Endothelial cell (in vitro differentiated cells): ENCODE results near the gene WARS2. TPM values are rescaled to one million over a fixed set of nuclear protein-coding genes. Genes with fewer than 3 reads are reported as not detected.

Experiments
- DNase-seq: peaks from one replicate; pipeline ENCODE4 v3.0.0; 2021; ENCODE audit warnings: low spot score
- H3K27ac Mint-ChIP-seq: one replicate; pipeline ENCODE4 v1.8.0; 2021; ENCODE audit warnings: mixed read lengths, inconsistent platforms; ENCODE audit not compliant: unreplicated experiment
- H3K27me3 Mint-ChIP-seq: one replicate; pipeline ENCODE4 v1.8.0; 2021; ENCODE audit warnings: mild to moderate bottlenecking, moderate library complexity, mixed read lengths, inconsistent platforms; ENCODE audit not compliant: unreplicated experiment
- H3K36me3 Mint-ChIP-seq: one replicate; pipeline ENCODE4 v1.8.0; 2021; ENCODE audit warnings: mild to moderate bottlenecking, low read depth, mixed read lengths, inconsistent platforms; ENCODE audit not compliant: unreplicated experiment
- H3K4me1 Mint-ChIP-seq: one replicate; pipeline ENCODE4 v1.8.0; 2021; ENCODE audit warnings: mild to moderate bottlenecking, mixed read lengths, inconsistent platforms; ENCODE audit not compliant: unreplicated experiment
- H3K4me3 Mint-ChIP-seq: one replicate; pipeline ENCODE4 v1.8.0; 2021; ENCODE audit warnings: mild to moderate bottlenecking, mixed read lengths, inconsistent platforms; ENCODE audit not compliant: unreplicated experiment
- H3K9me3 Mint-ChIP-seq: one replicate; pipeline ENCODE4 v1.8.0; 2021; ENCODE audit warnings: mixed read lengths, inconsistent platforms; ENCODE audit not compliant: unreplicated experiment
- total RNA-seq: library from RNA; stranded (reverse); fragmentation: NEBNext Ultra II Directional; extraction: Animal tissue kit (Norgen Biotek cat#: 25700); gene quantifications from one replicate; pipeline ENCODE4 v1.2.1, GENCODE V29; 2021; ENCODE audit not compliant: unreplicated experiment
- TF ChIP-seq, protein P1 (sequence below): fragments of 200-600 bp; sonication (generic); IDR thresholded peaks from one replicate; pipeline ENCODE4 v1.5.0; 2021; ENCODE audit warnings: antibody characterized with exemption; ENCODE audit not compliant: unreplicated experiment

Gene WARS2
- total RNA-seq, 1 donor from 2014 or later = 11.2 TPM

DNA sequence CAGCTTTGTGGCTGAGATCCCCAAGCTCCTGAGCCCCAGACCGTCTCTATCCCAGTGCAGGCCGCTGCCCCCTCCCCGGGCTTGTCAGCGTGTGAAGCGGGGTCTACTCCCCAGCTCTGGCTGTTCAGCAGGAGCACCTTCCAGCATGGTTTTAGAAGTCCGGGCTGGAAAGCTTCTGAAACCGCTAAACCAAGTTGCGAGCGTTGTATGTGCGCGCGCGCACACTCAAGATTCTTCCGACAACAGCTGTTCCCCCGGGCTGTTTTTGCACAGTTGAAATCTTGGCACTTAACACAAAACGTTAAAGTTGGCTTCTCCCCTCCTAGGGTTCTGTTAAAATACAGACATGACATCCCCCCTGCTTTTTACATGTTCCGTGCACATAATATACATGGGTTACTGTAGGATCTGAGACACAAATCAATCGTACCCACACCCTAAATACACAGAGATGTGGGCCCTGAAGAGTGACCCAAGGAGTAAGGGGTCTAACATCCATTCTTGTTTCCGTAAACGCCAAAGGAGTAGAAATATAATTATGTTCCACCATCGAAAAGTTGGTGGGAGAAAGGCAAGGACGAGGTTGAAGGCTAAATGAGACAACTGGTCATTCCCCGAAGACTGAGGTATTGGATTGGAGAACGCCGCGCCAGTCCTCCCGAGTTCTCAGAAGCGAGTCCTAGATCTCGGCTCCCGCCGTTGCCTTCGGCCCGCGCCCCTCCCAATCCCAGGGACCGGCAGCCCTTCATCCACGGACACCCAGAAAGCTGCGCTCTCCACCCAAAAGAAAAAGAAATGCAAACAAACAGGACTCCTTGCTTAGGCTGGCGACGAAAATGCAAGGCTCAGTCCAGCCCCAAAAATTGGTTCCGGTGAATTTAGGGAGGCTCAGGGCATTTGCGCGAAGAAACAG is 153.6 kb downstream of the WARS2 start:
- Mint-ChIP-seq H3K4me3 (peak overlapping the region; percentile 99), H3K4me1 (peaks cover 77% of the 10 kb centered on the region), H3K27ac (peak overlapping the region; percentile 94), H3K27me3 (peaks cover 47% of the 10 kb centered on the region), H3K9me3 (no peaks in the 10 kb centered on the region), H3K36me3 (peaks cover 44% of the 10 kb centered on the region)
- TF ChIP-seq, protein P1, sequence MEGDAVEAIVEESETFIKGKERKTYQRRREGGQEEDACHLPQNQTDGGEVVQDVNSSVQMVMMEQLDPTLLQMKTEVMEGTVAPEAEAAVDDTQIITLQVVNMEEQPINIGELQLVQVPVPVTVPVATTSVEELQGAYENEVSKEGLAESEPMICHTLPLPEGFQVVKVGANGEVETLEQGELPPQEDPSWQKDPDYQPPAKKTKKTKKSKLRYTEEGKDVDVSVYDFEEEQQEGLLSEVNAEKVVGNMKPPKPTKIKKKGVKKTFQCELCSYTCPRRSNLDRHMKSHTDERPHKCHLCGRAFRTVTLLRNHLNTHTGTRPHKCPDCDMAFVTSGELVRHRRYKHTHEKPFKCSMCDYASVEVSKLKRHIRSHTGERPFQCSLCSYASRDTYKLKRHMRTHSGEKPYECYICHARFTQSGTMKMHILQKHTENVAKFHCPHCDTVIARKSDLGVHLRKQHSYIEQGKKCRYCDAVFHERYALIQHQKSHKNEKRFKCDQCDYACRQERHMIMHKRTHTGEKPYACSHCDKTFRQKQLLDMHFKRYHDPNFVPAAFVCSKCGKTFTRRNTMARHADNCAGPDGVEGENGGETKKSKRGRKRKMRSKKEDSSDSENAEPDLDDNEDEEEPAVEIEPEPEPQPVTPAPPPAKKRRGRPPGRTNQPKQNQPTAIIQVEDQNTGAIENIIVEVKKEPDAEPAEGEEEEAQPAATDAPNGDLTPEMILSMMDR = no peak
- no peak for DNase-seq

DNA sequence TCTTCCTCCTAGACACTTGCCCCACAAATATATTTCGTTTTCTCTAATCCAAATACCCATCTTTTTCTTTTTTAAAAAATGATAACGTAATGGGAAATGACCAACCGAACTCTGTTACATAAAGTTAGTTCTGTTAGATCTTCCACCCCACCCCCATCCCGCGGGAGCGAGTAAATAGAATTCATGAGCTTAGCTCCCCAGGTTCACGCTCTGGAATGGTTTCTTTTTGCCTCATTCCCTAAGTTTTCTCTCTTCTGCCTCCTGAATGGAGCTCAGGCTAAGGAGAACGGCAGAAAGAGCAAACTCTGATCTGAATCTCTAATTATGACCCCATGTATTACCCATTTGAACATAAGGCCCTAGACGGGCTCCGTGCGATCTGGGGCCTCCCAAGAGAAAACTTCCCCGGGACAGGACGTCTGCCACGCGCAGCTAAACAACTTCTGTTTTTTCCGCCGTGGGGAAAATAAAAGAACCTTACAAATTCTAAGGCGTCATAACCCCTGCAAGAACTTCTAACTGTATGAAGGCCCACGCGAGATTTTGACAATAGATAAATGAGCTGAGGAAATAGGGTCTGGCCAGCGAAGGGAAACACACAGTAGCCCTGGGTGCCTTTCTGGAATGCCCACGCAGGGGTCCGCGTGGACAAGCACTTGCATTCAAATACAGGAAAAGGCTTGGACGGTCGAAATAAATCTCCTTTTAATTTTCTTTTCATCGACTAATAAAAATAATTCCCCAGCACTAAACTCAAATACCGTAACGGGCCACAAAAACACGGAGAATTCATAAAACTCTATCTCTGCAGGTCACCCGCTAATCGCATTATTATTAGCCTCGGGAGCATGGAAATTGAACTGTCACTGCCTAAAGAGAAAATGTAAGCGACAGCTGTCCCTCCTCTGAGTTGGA is 154.6 kb downstream of the WARS2 start:
- H3K27ac Mint-ChIP-seq = peak overlapping the region; percentile 94
- no peak for DNase-seq
- peaks cover 72% of the 10 kb centered on the region for H3K4me1 Mint-ChIP-seq
- H3K4me3 Mint-ChIP-seq = peak overlapping the region; percentile 99
- H3K9me3 Mint-ChIP-seq = no peaks in the 10 kb centered on the region
- peaks cover 44% of the 10 kb centered on the region for H3K36me3 Mint-ChIP-seq
- H3K27me3 Mint-ChIP-seq = peaks cover 47% of the 10 kb centered on the region
- TF ChIP-seq, protein P1 = no peak

DNA sequence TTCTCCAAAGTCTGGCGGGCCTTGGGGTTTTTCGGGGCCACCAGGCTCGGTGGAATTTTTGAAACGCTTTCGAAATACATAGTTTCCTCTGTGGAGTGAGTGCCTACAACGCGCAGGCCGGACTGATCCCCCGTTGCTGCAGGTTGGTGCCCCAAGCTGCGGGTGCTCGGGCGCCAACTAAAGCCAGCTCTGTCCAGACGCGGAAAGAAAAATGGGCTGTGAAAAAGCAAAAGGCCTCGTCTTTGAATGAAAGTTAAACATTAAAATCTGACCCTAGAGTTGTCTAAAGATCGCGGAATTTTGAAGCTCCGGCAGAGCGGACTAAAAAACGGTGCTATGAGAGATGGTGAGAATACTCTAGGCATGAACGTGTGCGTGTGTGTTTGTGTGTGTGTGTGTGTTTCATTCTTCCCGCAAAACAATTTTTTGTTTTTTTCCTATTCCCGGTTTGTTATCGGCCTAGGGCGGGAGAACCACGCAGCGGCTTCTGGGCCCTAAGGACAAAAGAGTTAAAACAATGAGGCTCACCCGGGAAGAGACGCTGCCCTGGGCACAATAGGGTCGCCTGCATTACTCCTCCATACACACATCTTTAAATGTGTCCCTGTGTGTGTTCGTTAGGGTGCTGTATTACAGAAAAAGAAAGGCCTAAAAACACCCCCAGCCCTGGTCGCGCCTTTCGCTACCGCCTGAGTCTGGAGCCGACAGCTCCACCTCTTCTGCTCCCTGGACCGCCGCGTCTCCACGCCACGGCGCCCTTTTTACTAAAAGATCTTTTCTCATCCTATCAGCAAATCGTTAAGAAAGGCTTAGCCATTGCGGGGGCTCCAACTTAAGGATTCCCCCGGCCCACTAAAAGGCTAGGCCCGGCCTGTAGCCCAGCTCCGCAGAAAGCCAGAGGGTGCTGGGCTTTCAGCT is 155.5 kb downstream of the WARS2 start:
- H3K9me3 Mint-ChIP-seq = no peaks in the 10 kb centered on the region
- TF ChIP-seq, protein P1 = no peak
- H3K4me3 Mint-ChIP-seq = peak overlapping the region; percentile 99
- H3K27ac Mint-ChIP-seq = peak overlapping the region; percentile 94
- peaks cover 46% of the 10 kb centered on the region for H3K27me3 Mint-ChIP-seq
- DNase-seq = no peak
- peaks cover 44% of the 10 kb centered on the region for H3K36me3 Mint-ChIP-seq
- peaks cover 68% of the 10 kb centered on the region for H3K4me1 Mint-ChIP-seq

DNA sequence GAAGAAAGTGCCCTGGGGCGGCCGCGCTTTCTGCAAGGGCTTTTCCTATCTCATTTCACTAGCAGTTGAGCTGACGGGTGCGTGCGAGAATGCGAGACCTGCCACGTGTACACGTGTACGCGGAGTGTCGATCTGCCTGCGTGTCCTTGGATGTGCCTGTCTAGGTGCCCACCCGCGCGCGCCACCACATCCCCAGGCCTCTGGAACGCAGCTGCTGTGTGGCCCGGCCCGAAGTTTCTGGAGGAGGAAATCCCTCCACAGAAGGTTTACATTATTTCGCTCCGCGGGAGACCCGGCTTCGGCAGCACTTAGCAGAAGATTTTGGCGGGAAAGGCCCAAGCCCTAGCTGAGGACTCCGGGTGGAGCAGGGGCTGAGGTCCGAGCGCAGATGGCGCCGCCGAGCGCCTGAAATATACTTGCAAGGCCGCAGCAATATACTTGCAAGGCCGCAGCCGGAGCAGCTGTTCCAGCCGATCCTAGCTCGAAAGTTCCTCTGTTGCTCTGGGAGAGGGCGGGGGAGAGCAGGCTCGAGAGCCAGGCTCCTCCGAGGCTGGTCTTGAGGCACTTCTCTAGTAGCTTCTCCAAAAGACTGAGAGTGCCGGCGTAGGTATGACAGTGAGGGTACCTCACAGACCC is 156.2 kb downstream of the WARS2 start:
- peak; percentile 53 for DNase-seq
- peak overlapping the region; percentile 99 for H3K4me3 Mint-ChIP-seq
- TF ChIP-seq, protein P1 = no peak
- peaks cover 67% of the 10 kb centered on the region for H3K4me1 Mint-ChIP-seq
- H3K27me3 Mint-ChIP-seq = peaks cover 42% of the 10 kb centered on the region
- H3K36me3 Mint-ChIP-seq = peaks cover 44% of the 10 kb centered on the region
- no peaks in the 10 kb centered on the region for H3K9me3 Mint-ChIP-seq
- H3K27ac Mint-ChIP-seq = no peak overlapping the region
